Ishikawa (cell line): ENCODE results near the gene NCOA7.

Experiments
- EGR1 ChIP-seq: IDR thresholded peaks from 2 replicates; pipeline ENCODE4 v1.6.1; 2012
- NFIC ChIP-seq: IDR thresholded peaks from 2 replicates; pipeline ENCODE4 v1.6.1; 2012
- TF ChIP-seq, protein P1 (sequence below): IDR thresholded peaks from 2 replicates; pipeline ENCODE4 v1.6.1; 2012; ENCODE audit warnings: low read depth, mild to moderate bottlenecking

GRCh38 chr6:125855783-125856182 lies 65.0 kb downstream of the NCOA7 start:
- TF ChIP-seq EGR1: no peak
- TF ChIP-seq NFIC: no peak
- TF ChIP-seq, protein P1, sequence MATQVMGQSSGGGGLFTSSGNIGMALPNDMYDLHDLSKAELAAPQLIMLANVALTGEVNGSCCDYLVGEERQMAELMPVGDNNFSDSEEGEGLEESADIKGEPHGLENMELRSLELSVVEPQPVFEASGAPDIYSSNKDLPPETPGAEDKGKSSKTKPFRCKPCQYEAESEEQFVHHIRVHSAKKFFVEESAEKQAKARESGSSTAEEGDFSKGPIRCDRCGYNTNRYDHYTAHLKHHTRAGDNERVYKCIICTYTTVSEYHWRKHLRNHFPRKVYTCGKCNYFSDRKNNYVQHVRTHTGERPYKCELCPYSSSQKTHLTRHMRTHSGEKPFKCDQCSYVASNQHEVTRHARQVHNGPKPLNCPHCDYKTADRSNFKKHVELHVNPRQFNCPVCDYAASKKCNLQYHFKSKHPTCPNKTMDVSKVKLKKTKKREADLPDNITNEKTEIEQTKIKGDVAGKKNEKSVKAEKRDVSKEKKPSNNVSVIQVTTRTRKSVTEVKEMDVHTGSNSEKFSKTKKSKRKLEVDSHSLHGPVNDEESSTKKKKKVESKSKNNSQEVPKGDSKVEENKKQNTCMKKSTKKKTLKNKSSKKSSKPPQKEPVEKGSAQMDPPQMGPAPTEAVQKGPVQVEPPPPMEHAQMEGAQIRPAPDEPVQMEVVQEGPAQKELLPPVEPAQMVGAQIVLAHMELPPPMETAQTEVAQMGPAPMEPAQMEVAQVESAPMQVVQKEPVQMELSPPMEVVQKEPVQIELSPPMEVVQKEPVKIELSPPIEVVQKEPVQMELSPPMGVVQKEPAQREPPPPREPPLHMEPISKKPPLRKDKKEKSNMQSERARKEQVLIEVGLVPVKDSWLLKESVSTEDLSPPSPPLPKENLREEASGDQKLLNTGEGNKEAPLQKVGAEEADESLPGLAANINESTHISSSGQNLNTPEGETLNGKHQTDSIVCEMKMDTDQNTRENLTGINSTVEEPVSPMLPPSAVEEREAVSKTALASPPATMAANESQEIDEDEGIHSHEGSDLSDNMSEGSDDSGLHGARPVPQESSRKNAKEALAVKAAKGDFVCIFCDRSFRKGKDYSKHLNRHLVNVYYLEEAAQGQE: no peak
